ENCODE measurements around the gene CCDC89.
"Not testable (repeated sequence)": the region's sequence is repeated elsewhere in the genome, so short reads cannot be mapped to it uniquely, and the experiment has no call there.

The CCDC89 gene

DNA sequence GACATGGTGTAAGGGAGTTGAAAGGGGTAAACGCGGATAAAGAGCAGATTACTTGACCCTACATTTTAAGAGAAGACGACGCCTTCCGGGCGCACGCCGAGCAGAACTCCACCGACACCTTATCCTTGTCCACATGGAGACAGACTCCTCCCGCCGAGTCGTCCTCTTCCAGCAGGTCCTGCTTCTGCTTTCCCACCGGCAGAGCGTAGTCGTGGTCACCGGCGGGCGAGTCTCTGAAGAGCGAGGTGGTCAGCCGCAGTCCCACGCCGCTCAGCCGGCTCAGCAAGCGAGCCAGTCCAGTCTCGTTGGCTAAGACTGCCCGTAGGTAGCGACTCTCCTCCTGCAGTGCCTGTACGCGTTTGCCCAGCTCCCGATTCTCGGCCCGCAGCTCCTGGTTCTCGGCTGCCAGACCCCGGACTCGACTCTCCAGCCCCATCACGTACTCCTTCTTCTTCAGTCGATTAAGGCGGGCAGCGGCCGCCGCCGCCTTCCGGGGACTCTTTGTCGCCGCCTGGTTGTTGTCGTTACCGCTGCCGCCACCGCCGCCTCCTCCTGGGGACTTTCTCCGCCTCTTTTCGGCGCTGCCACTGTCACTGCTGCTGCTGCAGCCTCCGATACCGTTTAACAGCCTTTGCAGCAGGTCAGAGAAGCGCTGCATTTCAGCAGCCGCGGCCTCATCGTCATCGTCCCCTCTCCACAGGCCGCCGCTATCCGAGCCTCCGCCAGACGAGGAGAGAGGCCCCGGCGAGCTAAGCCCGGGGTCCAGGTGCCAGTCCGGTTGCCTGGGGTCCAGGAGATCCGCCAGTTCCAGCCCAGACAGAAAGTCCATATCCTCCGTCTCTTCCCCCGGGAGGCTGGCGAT is 22.0 kb downstream of the CCDC89 start:
- TF ChIP-seq, protein P1, sequence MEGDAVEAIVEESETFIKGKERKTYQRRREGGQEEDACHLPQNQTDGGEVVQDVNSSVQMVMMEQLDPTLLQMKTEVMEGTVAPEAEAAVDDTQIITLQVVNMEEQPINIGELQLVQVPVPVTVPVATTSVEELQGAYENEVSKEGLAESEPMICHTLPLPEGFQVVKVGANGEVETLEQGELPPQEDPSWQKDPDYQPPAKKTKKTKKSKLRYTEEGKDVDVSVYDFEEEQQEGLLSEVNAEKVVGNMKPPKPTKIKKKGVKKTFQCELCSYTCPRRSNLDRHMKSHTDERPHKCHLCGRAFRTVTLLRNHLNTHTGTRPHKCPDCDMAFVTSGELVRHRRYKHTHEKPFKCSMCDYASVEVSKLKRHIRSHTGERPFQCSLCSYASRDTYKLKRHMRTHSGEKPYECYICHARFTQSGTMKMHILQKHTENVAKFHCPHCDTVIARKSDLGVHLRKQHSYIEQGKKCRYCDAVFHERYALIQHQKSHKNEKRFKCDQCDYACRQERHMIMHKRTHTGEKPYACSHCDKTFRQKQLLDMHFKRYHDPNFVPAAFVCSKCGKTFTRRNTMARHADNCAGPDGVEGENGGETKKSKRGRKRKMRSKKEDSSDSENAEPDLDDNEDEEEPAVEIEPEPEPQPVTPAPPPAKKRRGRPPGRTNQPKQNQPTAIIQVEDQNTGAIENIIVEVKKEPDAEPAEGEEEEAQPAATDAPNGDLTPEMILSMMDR (IDR thresholded peaks at IDR 0.05; ENCODE audit: low read depth, low read length, missing control alignments): peak; percentile 68
- DNase-seq (ENCODE audit: low read depth): peak; percentile 31
- H3K4me3 ChIP-seq (ENCODE audit: low read depth, low read length): peak overlapping the region; percentile 69

GRCh38 chr11:85663080-85663752 is 22.8 kb downstream of the CCDC89 start:
- TF ChIP-seq, protein P1 (IDR thresholded peaks at IDR 0.05; ENCODE audit: low read depth, low read length, missing control alignments): no peak
- H3K4me3 ChIP-seq (ENCODE audit: low read depth, low read length): peak overlapping the region; percentile 69
- no peak for DNase-seq (ENCODE audit: low read depth)

- TF ChIP-seq, protein P1 (IDR thresholded peaks at IDR 0.05; ENCODE audit: low read depth, low read length, missing control alignments): no peak
- DNase-seq (ENCODE audit: low read depth): no peak
- H3K4me3 ChIP-seq (ENCODE audit: low read depth, low read length): peak overlapping the region; percentile 69
Observed at GRCh38 chr11:85661972-85662664, 23.9 kb downstream of the CCDC89 start.

GRCh38 chr11:85658180-85658579 is 27.8 kb downstream of the CCDC89 start:
- TF ChIP-seq, protein P1 (IDR thresholded peaks at IDR 0.05; ENCODE audit: low read depth, low read length, missing control alignments): no peak
- no peak overlapping the region for H3K4me3 ChIP-seq (ENCODE audit: low read depth, low read length)
- DNase-seq (ENCODE audit: low read depth): no peak

DNA sequence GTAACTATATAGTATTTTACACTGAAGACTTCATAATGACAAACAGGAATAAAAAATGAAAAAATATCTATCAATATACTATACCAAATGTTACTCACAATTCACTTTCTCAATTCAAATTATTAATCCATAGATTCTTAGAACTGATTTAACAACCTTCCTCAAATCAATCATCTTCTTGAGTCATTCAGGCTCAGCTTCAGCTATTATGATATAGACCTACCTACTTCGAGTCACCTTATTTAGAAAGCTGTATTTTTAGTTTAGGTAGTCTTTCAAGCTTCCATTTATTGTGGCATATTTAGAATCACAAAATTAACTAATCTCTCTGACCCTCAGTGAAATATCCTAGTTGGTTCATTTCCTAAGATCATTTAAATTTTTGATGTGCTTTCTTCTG is 29.2 kb downstream of the CCDC89 start:
- no peak overlapping the region for H3K4me3 ChIP-seq (ENCODE audit: low read depth, low read length)
- TF ChIP-seq, protein P1 (IDR thresholded peaks at IDR 0.05; ENCODE audit: low read depth, low read length, missing control alignments): no peak
- DNase-seq (ENCODE audit: low read depth): no peak

- not testable (repeated sequence) for DNase-seq (ENCODE audit: low read depth); H3K4me3 ChIP-seq (ENCODE audit: low read depth, low read length)
Observed at GRCh38 chr11:85654343-85654742, 31.7 kb downstream of the CCDC89 start.

DNA sequence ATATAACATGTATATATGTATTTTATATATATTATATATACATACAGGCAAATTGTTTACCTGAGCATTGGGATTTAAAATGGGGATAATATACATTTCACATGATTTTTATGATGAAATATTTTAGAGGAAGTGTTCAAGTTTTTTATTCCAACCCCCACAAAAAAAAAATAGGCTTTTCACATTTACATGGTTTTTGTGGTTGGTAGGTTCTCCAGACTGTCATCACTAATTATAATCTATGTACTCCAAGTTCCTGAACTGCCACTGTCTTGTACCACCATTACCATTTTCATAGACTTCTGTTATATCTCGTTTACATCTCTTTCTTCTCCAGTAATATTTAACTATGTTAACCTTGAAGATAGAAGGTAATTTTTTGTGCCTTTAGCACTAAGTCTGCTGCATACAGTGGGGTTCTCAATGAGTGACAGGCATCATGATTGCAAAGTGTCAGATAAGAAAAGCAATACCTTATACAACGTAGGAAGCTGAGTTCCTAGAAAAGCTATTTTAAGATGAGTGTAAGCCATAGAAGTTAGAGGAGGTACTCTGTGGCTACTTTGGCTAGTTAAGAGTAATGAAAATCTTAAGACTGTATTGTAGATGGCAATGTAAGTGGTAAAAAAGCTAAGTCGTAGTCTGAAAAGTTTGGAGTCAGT is 33.1 kb downstream of the CCDC89 start:
- no peak overlapping the region for H3K4me3 ChIP-seq (ENCODE audit: low read depth, low read length)
- TF ChIP-seq, protein P1 (IDR thresholded peaks at IDR 0.05; ENCODE audit: low read depth, low read length, missing control alignments): no peak
- no peak for DNase-seq (ENCODE audit: low read depth)
